Activated CD4-positive, alpha-beta T cell treated with anti-CD3 and anti-CD28 coated beads for 36 hours (primary cell): Measurements from ENCODE around the gene DAZ4. TPM values are rescaled to one million over a fixed set of nuclear protein-coding genes. Genes with fewer than 3 reads are reported as not detected.
"Not testable (repeated sequence)": the region's sequence is repeated elsewhere in the genome, so short reads cannot be mapped to it uniquely, and the experiment has no call there.

Experiments used
- ATAC-seq: fragments of 200-7000 bp; cut with Tn5 transposase; one replicate; pipeline ENCODE4 v1.10.0; 2021; ENCODE audit warnings: mild to moderate bottlenecking, moderate library complexity
- CTCF ChIA-PET: fragments of 350-600 bp; sonication (Branson Sonifier 250); formaldehyde crosslinking; loops from one replicate; lab custom pipeline; 2021; ENCODE audit warnings: antibody characterized with exemption; lab: Charles Lee
- POLR2A ChIA-PET: fragments of 350-600 bp; sonication (Branson Sonifier 250); formaldehyde crosslinking; loops from one replicate; lab custom pipeline; 2021; ENCODE audit warnings: antibody characterized with exemption, inconsistent platforms; lab: Charles Lee
- DNase-seq: peaks from one replicate; pipeline ENCODE4 v3.0.0-alpha.2; 2020
- H3K27ac Mint-ChIP-seq: one replicate; pipeline ENCODE4 v1.8.0; 2021; ENCODE audit warnings: mixed read lengths
- H3K27me3 Mint-ChIP-seq: one replicate; pipeline ENCODE4 v1.8.0; 2021; ENCODE audit warnings: mixed read lengths
- H3K36me3 Mint-ChIP-seq: one replicate; pipeline ENCODE4 v1.8.0; 2021; ENCODE audit warnings: low read depth, mixed read lengths
- H3K4me1 Mint-ChIP-seq: one replicate; pipeline ENCODE4 v1.8.0; 2021; ENCODE audit warnings: mixed read lengths
- H3K4me3 Mint-ChIP-seq: one replicate; pipeline ENCODE4 v1.8.0; 2021; ENCODE audit warnings: mild to moderate bottlenecking, moderate library complexity, mixed read lengths
- H3K9me3 Mint-ChIP-seq: one replicate; pipeline ENCODE4 v1.8.0; 2021; ENCODE audit warnings: low read depth, mixed read lengths
- intact Hi-C, 2 experiments: fragments of 100-400 bp; cut with DNase I in 1 of 2; cut with micrococcal nuclease in 1 of 2; formaldehyde crosslinking; loops; one replicate each; pipeline versions ENCODE4 v1.14.2 to v1.15.1; 2022 to 2024; cut with DNase I, micrococcal nuclease
- total RNA-seq, 2 experiments: library from RNA; stranded (reverse); gene quantifications; one replicate each; pipeline ENCODE4 v1.2.3, GENCODE V29; 2021

DAZ4 gene, protein sequence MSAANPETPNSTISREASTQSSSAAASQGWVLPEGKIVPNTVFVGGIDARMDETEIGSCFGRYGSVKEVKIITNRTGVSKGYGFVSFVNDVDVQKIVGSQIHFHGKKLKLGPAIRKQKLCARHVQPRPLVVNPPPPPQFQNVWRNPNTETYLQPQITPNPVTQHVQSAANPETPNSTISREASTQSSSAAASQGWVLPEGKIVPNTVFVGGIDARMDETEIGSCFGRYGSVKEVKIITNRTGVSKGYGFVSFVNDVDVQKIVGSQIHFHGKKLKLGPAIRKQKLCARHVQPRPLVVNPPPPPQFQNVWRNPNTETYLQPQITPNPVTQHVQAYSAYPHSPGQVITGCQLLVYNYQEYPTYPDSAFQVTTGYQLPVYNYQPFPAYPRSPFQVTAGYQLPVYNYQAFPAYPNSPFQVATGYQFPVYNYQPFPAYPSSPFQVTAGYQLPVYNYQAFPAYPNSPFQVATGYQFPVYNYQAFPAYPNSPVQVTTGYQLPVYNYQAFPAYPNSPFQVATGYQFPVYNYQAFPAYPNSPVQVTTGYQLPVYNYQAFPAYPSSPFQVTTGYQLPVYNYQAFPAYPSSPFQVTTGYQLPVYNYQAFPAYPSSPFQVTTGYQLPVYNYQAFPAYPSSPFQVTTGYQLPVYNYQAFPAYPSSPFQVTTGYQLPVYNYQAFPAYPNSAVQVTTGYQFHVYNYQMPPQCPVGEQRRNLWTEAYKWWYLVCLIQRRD
- not detected for total RNA-seq

DNA sequence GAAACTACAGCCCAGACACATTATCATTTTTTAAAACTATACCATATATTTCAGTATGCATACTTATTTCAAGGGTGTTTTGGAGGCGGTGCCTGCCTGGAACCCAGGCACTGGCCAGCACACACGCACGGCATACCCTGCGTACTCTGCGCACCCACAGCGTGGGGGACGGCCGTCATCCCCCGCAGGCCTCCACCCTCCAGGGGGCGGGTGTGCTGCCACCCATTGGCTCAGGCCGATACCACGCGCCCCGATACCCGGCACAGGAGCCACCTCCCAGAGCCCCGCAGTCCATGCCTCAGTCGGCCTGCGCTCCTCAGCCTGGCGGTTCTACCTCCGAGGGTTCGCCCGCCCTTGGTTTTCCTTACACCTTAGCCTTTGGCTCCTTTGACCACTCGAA is at the start of gene DAZ4:
TSS of gene DAZ4 (plus strand) at position 301 of the 400 bp plus-strand sequence. CDS start 208 bp downstream, outside the sequence.
- intact Hi-C loops, H3K4me3 Mint-ChIP-seq, H3K27ac Mint-ChIP-seq, POLR2A ChIA-PET, DNase-seq, H3K9me3 Mint-ChIP-seq, H3K27me3 Mint-ChIP-seq, CTCF ChIA-PET, H3K4me1 Mint-ChIP-seq, H3K36me3 Mint-ChIP-seq, ATAC-seq: not testable (repeated sequence)

DNA sequence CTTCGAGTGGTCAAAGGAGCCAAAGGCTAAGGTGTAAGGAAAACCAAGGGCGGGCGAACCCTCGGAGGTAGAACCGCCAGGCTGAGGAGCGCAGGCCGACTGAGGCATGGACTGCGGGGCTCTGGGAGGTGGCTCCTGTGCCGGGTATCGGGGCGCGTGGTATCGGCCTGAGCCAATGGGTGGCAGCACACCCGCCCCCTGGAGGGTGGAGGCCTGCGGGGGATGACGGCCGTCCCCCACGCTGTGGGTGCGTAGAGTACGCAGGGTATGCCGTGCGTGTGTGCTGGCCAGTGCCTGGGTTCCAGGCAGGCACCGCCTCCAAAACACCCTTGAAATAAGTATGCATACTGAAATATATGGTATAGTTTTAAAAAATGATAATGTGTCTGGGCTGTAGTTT is 20.4 kb upstream of the DAZ4 start, which contains the start of gene DAZ3:
TSS of gene DAZ3 (minus strand) at position 101 of the 400 bp plus-strand sequence. CDS start 208 bp downstream, outside the sequence.
- intact Hi-C loops, POLR2A ChIA-PET, H3K27ac Mint-ChIP-seq, H3K4me1 Mint-ChIP-seq, DNase-seq, H3K4me3 Mint-ChIP-seq, H3K9me3 Mint-ChIP-seq, H3K36me3 Mint-ChIP-seq, CTCF ChIA-PET, ATAC-seq, H3K27me3 Mint-ChIP-seq: not testable (repeated sequence)

DNA sequence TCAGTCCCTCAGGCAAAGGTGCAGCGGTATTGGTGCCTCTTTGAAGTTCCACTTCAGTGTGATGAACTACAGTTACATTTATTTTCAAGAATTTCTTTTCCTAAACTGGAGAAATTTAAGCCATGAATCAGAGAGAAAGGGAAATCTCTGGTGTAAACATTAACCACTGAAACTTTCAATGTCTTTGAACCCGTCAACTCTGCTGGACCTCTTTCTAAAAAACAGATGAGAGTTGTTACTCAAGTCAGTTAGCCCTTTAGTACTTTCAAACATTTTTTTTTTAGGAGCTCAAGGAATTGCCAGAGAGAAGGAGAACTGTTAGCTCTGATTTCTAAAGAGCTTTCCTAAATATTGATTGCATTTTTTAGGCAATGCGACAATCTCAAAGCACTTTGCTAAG is 11.9 kb upstream of the DAZ4 start:
- H3K4me1 Mint-ChIP-seq, intact Hi-C loops, CTCF ChIA-PET, H3K9me3 Mint-ChIP-seq, H3K27ac Mint-ChIP-seq, DNase-seq, H3K27me3 Mint-ChIP-seq, H3K4me3 Mint-ChIP-seq, POLR2A ChIA-PET, H3K36me3 Mint-ChIP-seq, ATAC-seq: not testable (repeated sequence)

DNA sequence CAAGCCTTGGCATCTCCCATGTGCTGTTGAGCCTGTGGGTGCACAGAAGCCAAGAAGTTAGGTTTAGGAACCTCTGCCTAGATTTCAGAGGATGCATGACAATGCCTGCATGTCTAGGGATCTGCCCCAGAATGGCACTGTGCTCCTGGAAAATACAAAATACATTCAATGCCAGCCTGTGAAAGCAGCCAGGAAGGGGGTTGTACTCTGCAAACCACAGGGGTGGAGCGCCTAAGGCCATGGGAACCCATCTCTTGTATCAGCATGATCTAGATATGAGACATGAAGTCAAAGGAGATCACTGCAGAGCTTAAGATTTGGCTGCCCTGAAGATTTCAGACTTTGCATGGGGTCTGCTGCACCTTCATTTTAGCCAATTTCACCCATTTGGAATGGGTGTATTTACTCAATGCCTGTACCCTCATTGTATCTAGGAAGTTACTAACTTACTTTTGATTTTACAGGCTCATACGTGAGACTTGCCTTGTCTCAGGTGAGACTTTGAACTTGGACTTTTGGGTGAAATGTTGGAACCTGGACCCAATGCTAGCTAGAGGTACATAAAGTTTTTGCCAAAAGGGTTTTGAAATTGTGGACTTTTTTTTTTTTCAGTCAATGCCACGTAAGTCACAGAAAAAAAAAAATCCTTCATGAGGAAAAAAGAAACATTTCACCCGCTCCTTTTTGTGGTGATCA is 9.4 kb upstream of the DAZ4 start:
- CTCF ChIA-PET, POLR2A ChIA-PET, H3K4me1 Mint-ChIP-seq, H3K27ac Mint-ChIP-seq, ATAC-seq, H3K9me3 Mint-ChIP-seq, H3K4me3 Mint-ChIP-seq, intact Hi-C loops, H3K27me3 Mint-ChIP-seq, DNase-seq, H3K36me3 Mint-ChIP-seq: not testable (repeated sequence)

DNA sequence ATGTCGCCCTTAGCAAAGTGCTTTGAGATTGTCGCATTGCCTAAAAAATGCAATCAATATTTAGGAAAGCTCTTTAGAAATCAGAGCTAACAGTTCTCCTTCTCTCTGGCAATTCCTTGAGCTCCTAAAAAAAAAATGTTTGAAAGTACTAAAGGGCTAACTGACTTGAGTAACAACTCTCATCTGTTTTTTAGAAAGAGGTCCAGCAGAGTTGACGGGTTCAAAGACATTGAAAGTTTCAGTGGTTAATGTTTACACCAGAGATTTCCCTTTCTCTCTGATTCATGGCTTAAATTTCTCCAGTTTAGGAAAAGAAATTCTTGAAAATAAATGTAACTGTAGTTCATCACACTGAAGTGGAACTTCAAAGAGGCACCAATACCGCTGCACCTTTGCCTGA is 8.7 kb upstream of the DAZ4 start:
- DNase-seq, intact Hi-C loops, H3K27ac Mint-ChIP-seq, H3K9me3 Mint-ChIP-seq, POLR2A ChIA-PET, CTCF ChIA-PET, H3K4me3 Mint-ChIP-seq, ATAC-seq, H3K27me3 Mint-ChIP-seq, H3K4me1 Mint-ChIP-seq, H3K36me3 Mint-ChIP-seq: not testable (repeated sequence)

Other genes with a start within 250 kb of the DAZ4 start
- not detected for gene BPY2B, start 215.9 kb upstream of the DAZ4 start, total RNA-seq
- not detected for gene DAZ3, start 20.5 kb upstream of the DAZ4 start, total RNA-seq
- gene BPY2C, start 218.2 kb downstream of the DAZ4 start, total RNA-seq, result not detected